ENCODE results near the gene RFX1.

DNA sequence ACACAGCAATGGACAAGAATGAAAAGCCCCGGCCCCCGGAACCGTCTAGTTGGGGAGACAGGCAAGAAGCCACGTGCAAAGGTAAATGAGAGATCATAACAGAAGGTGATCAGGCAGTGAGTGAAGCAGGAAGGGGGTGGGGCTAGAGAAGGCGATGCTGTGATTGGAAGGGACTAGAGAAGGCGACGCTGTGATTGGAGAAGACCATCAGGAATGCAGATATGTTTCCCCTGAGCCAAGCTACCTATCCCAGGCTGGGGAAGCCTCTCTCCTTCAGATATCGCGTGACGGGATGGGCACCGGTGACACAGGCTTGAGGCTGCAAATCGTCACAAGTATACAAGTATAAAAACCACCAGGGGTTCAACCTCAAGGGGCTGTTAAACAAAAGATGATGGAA lies 32.0 kb downstream of the RFX1 start:
- TF ChIP-seq, protein P1, sequence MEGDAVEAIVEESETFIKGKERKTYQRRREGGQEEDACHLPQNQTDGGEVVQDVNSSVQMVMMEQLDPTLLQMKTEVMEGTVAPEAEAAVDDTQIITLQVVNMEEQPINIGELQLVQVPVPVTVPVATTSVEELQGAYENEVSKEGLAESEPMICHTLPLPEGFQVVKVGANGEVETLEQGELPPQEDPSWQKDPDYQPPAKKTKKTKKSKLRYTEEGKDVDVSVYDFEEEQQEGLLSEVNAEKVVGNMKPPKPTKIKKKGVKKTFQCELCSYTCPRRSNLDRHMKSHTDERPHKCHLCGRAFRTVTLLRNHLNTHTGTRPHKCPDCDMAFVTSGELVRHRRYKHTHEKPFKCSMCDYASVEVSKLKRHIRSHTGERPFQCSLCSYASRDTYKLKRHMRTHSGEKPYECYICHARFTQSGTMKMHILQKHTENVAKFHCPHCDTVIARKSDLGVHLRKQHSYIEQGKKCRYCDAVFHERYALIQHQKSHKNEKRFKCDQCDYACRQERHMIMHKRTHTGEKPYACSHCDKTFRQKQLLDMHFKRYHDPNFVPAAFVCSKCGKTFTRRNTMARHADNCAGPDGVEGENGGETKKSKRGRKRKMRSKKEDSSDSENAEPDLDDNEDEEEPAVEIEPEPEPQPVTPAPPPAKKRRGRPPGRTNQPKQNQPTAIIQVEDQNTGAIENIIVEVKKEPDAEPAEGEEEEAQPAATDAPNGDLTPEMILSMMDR (conservative IDR thresholded peaks at IDR 0.05; ENCODE audit: low read length) = no peak
- no peak for TF ChIP-seq EZH2phosphoT487 (IDR thresholded peaks at IDR 0.05; ENCODE audit: borderline replicate concordance, low read depth, low read length)

Data from OCI-LY7 (cell line).